H1 (cell line): ENCODE results near the gene ZC3H11A. TPM values are rescaled to one million over a fixed set of nuclear protein-coding genes. Genes with fewer than 3 reads are reported as not detected.

Source experiments
- CTCF ChIA-PET: fragments of 300-600 bp; sonication (Branson Sonifier 250); formaldehyde crosslinking; loops from one replicate; lab custom pipeline; 2021; ENCODE audit not compliant: partially characterized antibody; lab: Charles Lee
- POLR2A ChIA-PET: fragments of 300-600 bp; sonication (Branson Sonifier 250); formaldehyde crosslinking; loops from one replicate; lab custom pipeline; 2021; ENCODE audit warnings: inconsistent platforms; ENCODE audit not compliant: partially characterized antibody; lab: Charles Lee
- DNase-seq, 2 experiments: peaks; one replicate each; pipeline versions ENCODE4 v3.0.0 to v3.0.0-alpha.2; 2010 to 2022; ENCODE audit warnings: low spot score in 2 of 2, low read depth in 1 of 2, mixed read lengths in 1 of 2
- FAIRE-seq: peaks from 2 replicates; lab custom pipeline; 2011; peaks lifted over from hg19 to GRCh38; lab: Jason Lieb, UNC
- H2AFZ ChIP-seq: 2 replicates; pipeline ENCODE4 v1.8.1; 2012; ENCODE audit warnings: low read length, inconsistent platforms
- H2AK5ac ChIP-seq: 2 replicates; pipeline ENCODE4 v1.6.1; 2013; ENCODE audit warnings: low read depth, low read length
- H2BK120ac ChIP-seq: replicated peaks from 2 replicates; pipeline ENCODE3; 2013; ENCODE audit warnings: low read depth, low read length, inconsistent platforms
- H2BK12ac ChIP-seq: 2 replicates; pipeline ENCODE4 v1.6.1; 2013; ENCODE audit warnings: low read depth, low read length
- H2BK15ac ChIP-seq: 2 replicates; pipeline ENCODE4 v1.6.1; 2013; ENCODE audit warnings: low read length
- H2BK20ac ChIP-seq: 2 replicates; pipeline ENCODE4 v1.6.1; 2013; ENCODE audit warnings: low read length
- H2BK5ac ChIP-seq: 2 replicates; pipeline ENCODE4 v1.6.1; 2013; ENCODE audit warnings: low read depth, low read length
- H3K14ac ChIP-seq: 2 replicates; pipeline ENCODE4 v1.6.1; 2013; ENCODE audit warnings: inconsistent platforms; ENCODE audit not compliant: insufficient read length
- H3K18ac ChIP-seq: 2 replicates; pipeline ENCODE4 v1.6.1; 2013; ENCODE audit warnings: low read length; ENCODE audit errors: extremely low read depth
- H3K23ac ChIP-seq: 2 replicates; pipeline ENCODE4 v1.6.1; 2013; ENCODE audit warnings: inconsistent platforms; ENCODE audit not compliant: insufficient read length
- H3K23me2 ChIP-seq: 2 replicates; pipeline ENCODE4 v1.6.1; 2013; ENCODE audit warnings: low read depth, low read length
- H3K27ac ChIP-seq: 2 replicates; pipeline ENCODE4 v1.6.1; 2011; ENCODE audit warnings: low read depth, low read length, inconsistent platforms
- H3K27me3 ChIP-seq, 4 experiments: replicated peaks in 1 of 4; 1 replicate in 1 of 4; 2 replicates in 3 of 4; pipeline versions ENCODE4 v1.6.1 to v1.8.1; 2011 to 2013; ENCODE audit warnings: low read length in 3 of 4, mild to moderate bottlenecking in 3 of 4, inconsistent platforms in 2 of 4, mixed read lengths in 2 of 4, moderate library complexity in 1 of 4; ENCODE audit not compliant: control insufficient read depth in 3 of 4, insufficient read depth in 3 of 4; ENCODE audit errors: extremely low read depth in 1 of 4
- H3K36me3 ChIP-seq, 4 experiments: 2 replicates each; pipeline versions ENCODE4 v1.6.1 to v1.8.1; 2011 to 2013; ENCODE audit warnings: mild to moderate bottlenecking in 4 of 4, low read length in 3 of 4, moderate library complexity in 2 of 4, control low read depth in 1 of 4, inconsistent platforms in 1 of 4; ENCODE audit not compliant: insufficient read depth in 4 of 4, control insufficient read depth in 2 of 4
- H3K4ac ChIP-seq: replicated peaks from 2 replicates; pipeline ENCODE3; 2013; ENCODE audit warnings: low read length, low read depth, mixed read lengths, inconsistent platforms; ENCODE audit not compliant: insufficient read length
- H3K4me1 ChIP-seq, 4 experiments: replicated peaks in 1 of 4; 1 replicate in 1 of 4; 2 replicates in 3 of 4; pipeline versions ENCODE4 v1.6.1 to v1.8.1; 2011 to 2013; ENCODE audit warnings: low read length in 3 of 4, inconsistent platforms in 2 of 4, mixed read lengths in 1 of 4; ENCODE audit not compliant: insufficient read depth in 4 of 4, control insufficient read depth in 3 of 4
- H3K4me2 ChIP-seq, 2 experiments: 2 replicates each; pipeline versions ENCODE4 v1.6.1 to v1.8.1; 2011 to 2013; ENCODE audit warnings: low read depth in 2 of 2, low read length in 2 of 2, control low read depth in 1 of 2, inconsistent platforms in 1 of 2, mild to moderate bottlenecking in 1 of 2; ENCODE audit not compliant: insufficient read depth in 1 of 2
- H3K4me3 ChIP-seq, 4 experiments: fragments of 200-600, 300-600 bp in 1 of 4; sonication (generic), shearing (Covaris generic), sonication (Bioruptor Twin) in 1 of 4; 2 replicates each; pipeline versions ENCODE4 v1.5.1 to v1.8.1; 2011 to 2016; ENCODE audit warnings: low read length in 4 of 4, low read depth in 3 of 4, control low read depth in 2 of 4, inconsistent platforms in 2 of 4, mild to moderate bottlenecking in 2 of 4, mixed read lengths in 1 of 4, moderate library complexity in 1 of 4; ENCODE audit not compliant: insufficient read depth in 2 of 4; ENCODE audit errors: extremely low read depth in 1 of 4
- H3K56ac ChIP-seq: replicated peaks from 2 replicates; pipeline ENCODE3; 2013; ENCODE audit warnings: low read depth, mild to moderate bottlenecking, mixed read lengths, low read length, inconsistent platforms; ENCODE audit not compliant: insufficient read length
- H3K79me1 ChIP-seq: 2 replicates; pipeline ENCODE4 v1.6.1; 2013; ENCODE audit warnings: low read depth, low read length, control low read depth
- H3K79me2 ChIP-seq, 2 experiments: 2 replicates each; pipeline versions ENCODE4 v1.6.1 to v1.8.1; 2012 to 2013; ENCODE audit warnings: low read length in 2 of 2, mild to moderate bottlenecking in 2 of 2, inconsistent platforms in 1 of 2; ENCODE audit not compliant: insufficient read depth in 2 of 2, control insufficient read depth in 1 of 2
- H3K9ac ChIP-seq, 4 experiments: replicated peaks in 1 of 4; 1 replicate in 1 of 4; 2 replicates in 3 of 4; pipeline versions ENCODE4 v1.6.1 to v1.8.1; 2011 to 2013; ENCODE audit warnings: low read depth in 3 of 4, low read length in 3 of 4, control low read depth in 2 of 4, mild to moderate bottlenecking in 2 of 4, moderate library complexity in 2 of 4, inconsistent platforms in 1 of 4; ENCODE audit errors: extremely low read depth in 1 of 4
- H3K9me3 ChIP-seq, 2 experiments: 2 replicates each; pipeline versions ENCODE4 v1.6.1 to v1.8.1; 2012 to 2013; ENCODE audit warnings: mild to moderate bottlenecking in 2 of 2, moderate library complexity in 2 of 2, control low read depth in 1 of 2, inconsistent platforms in 1 of 2, low read depth in 1 of 2, low read length in 1 of 2, mixed read lengths in 1 of 2; ENCODE audit not compliant: insufficient read depth in 2 of 2
- H4K20me1 ChIP-seq, 2 experiments: replicated peaks in 1 of 2; 2 replicates each; pipeline versions ENCODE3 to v1.8.1; 2011 to 2013; ENCODE audit warnings: inconsistent platforms in 2 of 2, low read length in 2 of 2, mild to moderate bottlenecking in 1 of 2; ENCODE audit not compliant: insufficient read depth in 2 of 2, control insufficient read depth in 1 of 2
- H4K5ac ChIP-seq: 2 replicates; pipeline ENCODE4 v1.6.1; 2013; ENCODE audit warnings: low read length, low read depth, mixed read lengths, inconsistent platforms; ENCODE audit not compliant: insufficient read length
- H4K8ac ChIP-seq: 2 replicates; pipeline ENCODE4 v1.8.0; 2013; ENCODE audit warnings: mild to moderate bottlenecking, moderate library complexity, low read length, inconsistent platforms; ENCODE audit not compliant: insufficient read depth; ENCODE audit errors: extremely low read depth
- H4K91ac ChIP-seq: replicated peaks from 2 replicates; pipeline ENCODE3; 2013; ENCODE audit warnings: low read length, mixed read lengths, inconsistent platforms; ENCODE audit not compliant: insufficient read length
- EP300 ChIP-seq, 2 experiments: IDR thresholded peaks; 1 replicate in 1 of 2; 2 replicates in 1 of 2; pipeline ENCODE4 v1.6.1; 2011 to 2012; ENCODE audit warnings: low read depth in 2 of 2, low read length in 2 of 2, mild to moderate bottlenecking in 2 of 2, borderline replicate concordance in 1 of 2, inconsistent platforms in 1 of 2, moderate library complexity in 1 of 2
- GABPA ChIP-seq: IDR thresholded peaks from 2 replicates; pipeline ENCODE4 v1.6.1; 2011; ENCODE audit warnings: mild to moderate bottlenecking, low read length, moderate library complexity, borderline replicate concordance; ENCODE audit not compliant: insufficient read depth
- GTF2F1 ChIP-seq: IDR thresholded peaks from 2 replicates; pipeline ENCODE4 v1.6.1; 2012; ENCODE audit warnings: low read depth, low read length, improper control_type of control experiment, borderline replicate concordance
- MAFK ChIP-seq: IDR thresholded peaks from 2 replicates; pipeline ENCODE4 v1.6.1; 2012; ENCODE audit warnings: low read depth, mild to moderate bottlenecking, improper control_type of control experiment, low read length
- POU5F1 ChIP-seq: IDR thresholded peaks from 2 replicates; pipeline ENCODE4 v1.6.1; 2011; ENCODE audit warnings: low read depth, mild to moderate bottlenecking, low read length, moderate library complexity
- RFX5 ChIP-seq: IDR thresholded peaks from 2 replicates; pipeline ENCODE4 v1.6.1; 2011; ENCODE audit warnings: low read depth, low read length, improper control_type of control experiment, borderline replicate concordance
- SUZ12 ChIP-seq: fragments of 200-600 bp; sonication (generic); IDR thresholded peaks from 2 replicates; pipeline ENCODE4 v1.6.1; 2012; ENCODE audit warnings: mild to moderate bottlenecking, inconsistent platforms, low read length, moderate library complexity, mixed read lengths
- TEAD4 ChIP-seq: IDR thresholded peaks from 2 replicates; pipeline ENCODE4 v1.6.1; 2012; ENCODE audit warnings: low read depth, low read length, inconsistent platforms, mixed read lengths
- WGBS, 2 experiments: shearing (Covaris generic) in 1 of 2; methylation state at CpG; one replicate each; pipeline versions ENCODE4 v1.1.6 to v1.1.7; 2013 to 2015; ENCODE audit warnings: low lambda C conversion rate in 2 of 2, mixed read lengths in 2 of 2, inconsistent platforms in 1 of 2, low coverage in 1 of 2, missing lambda C conversion rate in 1 of 2; ENCODE audit not compliant: insufficient replicate concordance in 2 of 2, insufficient coverage in 1 of 2, insufficient read length in 1 of 2; ENCODE audit errors: extremely low coverage in 1 of 2, missing lambda C conversion rate in 1 of 2; 5-methylcytosine and 5-hydroxymethylcytosine counted together
- polyA plus RNA-seq, 7 experiments: library from polyadenylated mRNA; depleted of rRNA in 3 of 7; stranded (reverse) in 5 of 7; unstranded in 2 of 7; fragments of >200 nt in 5 of 7; fragments of 200-250 nt in 2 of 7; gene quantifications; 1 replicate in 5 of 7; 2 replicates in 1 of 7; 4 replicates in 1 of 7; pipeline versions ENCODE4 v1.2.1 to v1.2.3, GENCODE V29; 2011 to 2013; ENCODE audit warnings: missing spikeins in 2 of 7, mixed read lengths in 2 of 7
- total RNA-seq: library from RNA; stranded (reverse); fragmentation: NEBNext Ultra II Directional; extraction: Animal tissue kit (Norgen Biotek cat#: 25700); gene quantifications from 2 replicates; pipeline ENCODE4 v1.2.1, GENCODE V29; 2021

The ZC3H11A gene
- total and polyA plus RNA-seq, 2 of the 8 experiments (the other 6 are each of a cell fraction or from before 2014, with no cell fraction given) = 37.2 to 105 TPM

- POLR2A ChIA-PET = interaction anchor here (0.6 to 1.3 kb wide), 2 partner anchors 41 to 48 kb away, joined by 3 read pairs; no protein-coding TSS in a partner anchor
- FAIRE-seq = no peak
- Histone ChIP-seq H2BK15ac (no peak overlapping the region), H2AK5ac (no peak overlapping the region), H3K56ac (no peak overlapping the region), H4K20me1 (no peaks in the 10 kb centered on the region), H2BK120ac (no peak overlapping the region), H3K18ac (no peak overlapping the region), H3K4me1 (no peaks in the 10 kb centered on the region), H3K27ac (no peak overlapping the region), H4K91ac (no peak overlapping the region), H3K79me1 (no peaks in the 10 kb centered on the region)
- TF ChIP-seq SUZ12 = no peak
- no peak for TF ChIP-seq RFX5
- no peak for TF ChIP-seq MAFK
- TF ChIP-seq EP300 (IDR thresholded peaks at IDR 0.05; ENCODE audit: borderline replicate concordance in 1 of 2, low read depth in 2 of 2, low read length in 2 of 2) = 0 out of 3 replicates have a peak, but pooled peaks of 1 of the 2 experiments have one; percentile 8
- no peak for TF ChIP-seq GABPA
- TF ChIP-seq GTF2F1 = no peak
- no peak for TF ChIP-seq POU5F1
- peak; percentile 78 for TF ChIP-seq TEAD4
- TF ChIP-seq, all 59 proteins: peak for 2
- Histone ChIP-seq H3K4me3 (no peak overlapping the region), H2BK20ac (no peak overlapping the region), H3K9me3 (peaks cover 0 to 3% of the 10 kb centered on the region in 2 experiments; a peak in 1 of 4 replicates), H3K36me3 (no peaks in the 10 kb centered on the region), H3K23me2 (no peaks in the 10 kb centered on the region), H3K4ac (no peak overlapping the region), H3K23ac (no peak overlapping the region), H3K14ac (no peak overlapping the region), H2BK5ac (no peak overlapping the region), H4K5ac (no peak overlapping the region), H2BK12ac (no peak overlapping the region), H2AFZ (no peak overlapping the region), H3K9ac (no peak overlapping the region), H3K4me2 (no peak overlapping the region), H4K8ac (no peak overlapping the region), H3K27me3 (no peaks in the 10 kb centered on the region; a peak in 1 of 7 replicates), H3K79me2 (no peaks in the 10 kb centered on the region)
- no peak for DNase-seq
- CTCF ChIA-PET = interaction anchor here (0.7 to 1.0 kb wide), 2 partner anchors 485 to 733 kb away, joined by 3 read pairs; no protein-coding TSS in a partner anchor
- 80% methylated on average over 1 of the region's 1 CpG; no CpG with 5 or more reads in 1 of the 2 experiments for WGBS, 2 experiments
These were observed 22.6 kb upstream of the ZC3H11A start for GRCh38 chr1:203772836-203773235.
